GM12865 (cell line): ENCODE data around the gene MUC6.

Experiments used
- DNase-seq: peaks from one replicate; pipeline ENCODE4 v3.0.0; 2010; ENCODE audit warnings: low read depth
- H3K4me3 ChIP-seq: 2 replicates; pipeline ENCODE4 v1.5.1; 2011; ENCODE audit warnings: mild to moderate bottlenecking, low read depth, low read length, control low read depth
- TF ChIP-seq, protein P1 (sequence below): IDR thresholded peaks from 2 replicates; pipeline ENCODE4 v1.5.1; 2011; ENCODE audit warnings: low read length, control low read depth, low read depth, inconsistent platforms; ENCODE audit not compliant: insufficient read depth; ENCODE audit errors: missing control alignments

MUC6 gene

DNA sequence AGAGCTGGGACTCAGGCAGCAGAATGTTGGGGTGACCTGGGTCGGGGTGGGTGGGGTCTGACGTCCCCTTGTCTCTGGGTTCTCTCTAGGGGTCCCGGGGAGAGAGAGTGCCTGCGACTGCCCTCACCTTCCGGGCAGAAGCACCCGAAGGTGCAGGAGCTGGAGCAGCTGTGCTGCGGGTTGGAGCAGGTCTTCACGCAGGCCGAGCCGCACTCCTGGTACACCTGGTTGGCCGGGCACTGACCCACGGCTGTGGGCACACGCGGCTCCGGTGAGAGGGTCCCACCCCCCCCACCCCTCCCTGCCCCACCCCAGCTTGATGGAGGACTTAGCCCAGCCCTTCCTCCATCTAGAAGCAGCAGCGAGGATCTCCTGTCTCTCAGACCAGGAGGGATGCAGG is 6.4 kb downstream of the MUC6 start:
- no peak for DNase-seq
- TF ChIP-seq, protein P1, sequence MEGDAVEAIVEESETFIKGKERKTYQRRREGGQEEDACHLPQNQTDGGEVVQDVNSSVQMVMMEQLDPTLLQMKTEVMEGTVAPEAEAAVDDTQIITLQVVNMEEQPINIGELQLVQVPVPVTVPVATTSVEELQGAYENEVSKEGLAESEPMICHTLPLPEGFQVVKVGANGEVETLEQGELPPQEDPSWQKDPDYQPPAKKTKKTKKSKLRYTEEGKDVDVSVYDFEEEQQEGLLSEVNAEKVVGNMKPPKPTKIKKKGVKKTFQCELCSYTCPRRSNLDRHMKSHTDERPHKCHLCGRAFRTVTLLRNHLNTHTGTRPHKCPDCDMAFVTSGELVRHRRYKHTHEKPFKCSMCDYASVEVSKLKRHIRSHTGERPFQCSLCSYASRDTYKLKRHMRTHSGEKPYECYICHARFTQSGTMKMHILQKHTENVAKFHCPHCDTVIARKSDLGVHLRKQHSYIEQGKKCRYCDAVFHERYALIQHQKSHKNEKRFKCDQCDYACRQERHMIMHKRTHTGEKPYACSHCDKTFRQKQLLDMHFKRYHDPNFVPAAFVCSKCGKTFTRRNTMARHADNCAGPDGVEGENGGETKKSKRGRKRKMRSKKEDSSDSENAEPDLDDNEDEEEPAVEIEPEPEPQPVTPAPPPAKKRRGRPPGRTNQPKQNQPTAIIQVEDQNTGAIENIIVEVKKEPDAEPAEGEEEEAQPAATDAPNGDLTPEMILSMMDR = no peak
- H3K4me3 ChIP-seq = no peak overlapping the region

GRCh38 chr11:1029654-1030053 is 6.9 kb downstream of the MUC6 start:
- TF ChIP-seq, protein P1 = no peak
- H3K4me3 ChIP-seq = no peak overlapping the region
- no peak for DNase-seq

DNA sequence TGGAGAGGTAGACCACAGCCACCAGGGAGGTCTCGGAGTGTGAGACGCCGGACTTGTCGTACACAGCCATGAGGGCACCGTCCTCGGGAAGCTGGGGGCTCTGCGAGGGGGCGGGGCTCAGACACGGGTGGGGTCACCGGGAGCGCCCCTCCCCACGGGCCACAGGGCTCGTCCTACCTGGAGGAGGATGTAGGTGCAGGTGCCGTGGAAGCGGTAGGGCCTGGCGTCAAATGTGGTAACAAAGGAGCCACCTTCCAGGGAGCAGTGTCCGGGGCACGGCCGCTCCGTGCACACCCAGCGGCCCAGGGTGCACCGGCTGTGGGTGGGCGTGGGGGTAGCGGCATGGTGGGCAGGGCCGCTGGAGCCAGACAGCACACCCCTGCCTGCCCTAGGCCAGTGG is 7.5 kb downstream of the MUC6 start:
- no peak overlapping the region for H3K4me3 ChIP-seq
- no peak for DNase-seq
- TF ChIP-seq, protein P1 = no peak

DNA sequence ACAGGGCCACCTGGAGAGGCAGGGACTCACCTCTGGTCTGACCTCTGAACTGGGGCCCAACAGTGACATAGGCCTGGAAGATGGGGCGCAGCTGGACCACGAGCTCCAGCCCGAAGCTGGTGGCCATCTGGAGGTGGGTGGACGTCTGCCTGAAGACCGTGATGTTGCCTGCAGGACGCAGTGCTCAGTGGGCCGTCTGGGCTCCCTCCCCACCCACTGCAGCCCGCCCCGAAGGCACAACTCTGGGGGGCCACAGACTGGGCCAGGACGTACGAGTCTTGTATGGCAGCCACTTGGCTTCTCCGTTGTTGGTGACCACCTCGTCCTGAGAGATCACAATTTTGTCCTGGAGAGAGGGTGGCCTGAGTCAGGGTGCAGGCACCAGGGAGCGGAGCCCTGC is 7.9 kb downstream of the MUC6 start:
- DNase-seq = no peak
- no peak overlapping the region for H3K4me3 ChIP-seq
- TF ChIP-seq, protein P1 = no peak

DNA sequence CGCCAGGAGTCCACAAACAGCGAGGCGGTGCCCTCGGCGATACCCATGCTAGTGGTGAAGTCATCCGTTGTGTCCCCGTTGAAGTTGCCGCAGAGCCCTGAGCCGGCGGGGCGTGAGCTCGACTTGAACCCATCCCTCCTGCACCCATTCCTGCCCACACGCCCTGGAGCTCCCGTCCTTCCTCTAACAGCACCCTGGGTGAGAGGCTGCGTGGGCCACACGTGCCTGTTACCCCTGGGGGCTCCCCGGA is 8.3 kb downstream of the MUC6 start:
- DNase-seq = no peak
- TF ChIP-seq, protein P1 = no peak
- H3K4me3 ChIP-seq = no peak overlapping the region

GRCh38 chr11:1027483-1028290 is 8.8 kb downstream of the MUC6 start:
- TF ChIP-seq, protein P1 = no peak
- H3K4me3 ChIP-seq = no peak overlapping the region
- DNase-seq = no peak
